Central memory CD8-positive, alpha-beta T cell (primary cell): Measurements from ENCODE around the gene WDR3.

Experiments used
- ATAC-seq: fragments of 150-1000 bp; cut with Tn5 transposase; replicated peaks from 2 replicates; pipeline ENCODE4 v1.10.0; 2022; ENCODE audit warnings: mild to moderate bottlenecking, moderate FRiP score, moderate number of reproducible peaks; ENCODE audit not compliant: poor library complexity, severe bottlenecking; ENCODE audit errors: extremely low read depth
- DNase-seq, 2 donors: peaks; one replicate each; pipeline ENCODE4 v3.0.0; 2021; ENCODE audit warnings: low spot score in 2 of 2
- H3K27ac Mint-ChIP-seq: one replicate; pipeline ENCODE4 v1.8.0; 2022; ENCODE audit warnings: low read depth, mild to moderate bottlenecking, moderate library complexity, mixed read lengths
- H3K27me3 Mint-ChIP-seq: one replicate; pipeline ENCODE4 v1.8.0; 2022; ENCODE audit warnings: mixed read lengths
- H3K36me3 Mint-ChIP-seq: one replicate; pipeline ENCODE4 v1.8.0; 2022; ENCODE audit warnings: mild to moderate bottlenecking, moderate library complexity, mixed read lengths; ENCODE audit not compliant: insufficient read depth
- H3K4me1 Mint-ChIP-seq: one replicate; pipeline ENCODE4 v1.8.0; 2022; ENCODE audit warnings: mixed read lengths
- H3K4me3 Mint-ChIP-seq: one replicate; pipeline ENCODE4 v1.8.0; 2022; ENCODE audit warnings: mild to moderate bottlenecking, moderate library complexity, mixed read lengths
- H3K9me3 Mint-ChIP-seq: one replicate; pipeline ENCODE4 v1.8.0; 2022; ENCODE audit warnings: mixed read lengths

Gene WDR3

GRCh38 chr1:117929343-117930172 is at the start of gene WDR3, which contains the start of gene GDAP2:
WDR3 (plus strand) TSS chr1:117929739; CDS start chr1:117933320, 3,581 bp downstream.
GDAP2 (minus strand) TSS chr1:117929621; CDS start chr1:117920357, 9,264 bp downstream.
- DNase-seq (peak; percentile 90 to 93), ATAC-seq (peak; percentile 92)
- Mint-ChIP-seq H3K4me3 (peak within 1 kb of the TSS; percentile 94), H3K27ac (peak within 1 kb of the TSS; percentile 99), H3K27me3 (no peaks in the 10 kb centered on the region), H3K36me3 (peaks cover 23% of the 10 kb centered on the region), H3K4me1 (peaks cover 56% of the 10 kb centered on the region), H3K9me3 (no peaks in the 10 kb centered on the region)

- ATAC-seq (no peak), DNase-seq (no peak)
- Mint-ChIP-seq H3K36me3 (peaks cover 22% of the 10 kb centered on the region), H3K9me3 (no peaks in the 10 kb centered on the region), H3K27ac (no peak overlapping the region), H3K27me3 (no peaks in the 10 kb centered on the region), H3K4me1 (no peaks in the 10 kb centered on the region), H3K4me3 (no peak overlapping the region)
These were observed 45.9 kb upstream of the WDR3 start for GRCh38 chr1:117883616-117884015.

- ATAC-seq (no peak), DNase-seq (no peak)
- H3K27me3 Mint-ChIP-seq, result no peaks in the 10 kb centered on the region
- no peaks in the 10 kb centered on the region for H3K9me3 Mint-ChIP-seq
- H3K27ac Mint-ChIP-seq, result no peak overlapping the region
- peaks cover 16% of the 10 kb centered on the region for H3K36me3 Mint-ChIP-seq
- no peak overlapping the region for H3K4me3 Mint-ChIP-seq
- H3K4me1 Mint-ChIP-seq, result no peaks in the 10 kb centered on the region
These were observed 43.3 kb upstream of the WDR3 start for GRCh38 chr1:117886101-117886795.

GRCh38 chr1:117890452-117890851 is 39.1 kb upstream of the WDR3 start:
- H3K27ac Mint-ChIP-seq, result no peak overlapping the region
- peaks cover 1% of the 10 kb centered on the region for H3K4me1 Mint-ChIP-seq
- peaks cover 16% of the 10 kb centered on the region for H3K36me3 Mint-ChIP-seq
- ATAC-seq, result no peak
- no peak overlapping the region for H3K4me3 Mint-ChIP-seq
- H3K9me3 Mint-ChIP-seq, result no peaks in the 10 kb centered on the region
- DNase-seq, result no peak
- H3K27me3 Mint-ChIP-seq, result no peaks in the 10 kb centered on the region

- DNase-seq, result no peak
- Mint-ChIP-seq H3K27me3 (no peaks in the 10 kb centered on the region), H3K36me3 (peaks cover 17% of the 10 kb centered on the region)
These were observed 37.0 kb upstream of the WDR3 start for GRCh38 chr1:117892512-117892911.

GRCh38 chr1:117894078-117894477 is 35.5 kb upstream of the WDR3 start:
- Mint-ChIP-seq H3K4me1 (peaks cover 6% of the 10 kb centered on the region), H3K27ac (no peak overlapping the region), H3K36me3 (peaks cover 15% of the 10 kb centered on the region), H3K9me3 (no peaks in the 10 kb centered on the region), H3K27me3 (no peaks in the 10 kb centered on the region), H3K4me3 (no peak overlapping the region)
- DNase-seq (no peak), ATAC-seq (no peak)

More at GRCh38 chr1:117892512-117892911, 37.0 kb upstream of the WDR3 start:
- no peak overlapping the region for H3K27ac Mint-ChIP-seq
- no peak overlapping the region for H3K4me3 Mint-ChIP-seq
- H3K9me3 Mint-ChIP-seq, result no peaks in the 10 kb centered on the region
- H3K4me1 Mint-ChIP-seq, result peaks cover 6% of the 10 kb centered on the region
- ATAC-seq, result no peak

GRCh38 chr1:117895482-117896114 is 33.9 kb upstream of the WDR3 start:
- Mint-ChIP-seq H3K27me3 (no peaks in the 10 kb centered on the region), H3K4me1 (peaks cover 6% of the 10 kb centered on the region), H3K9me3 (no peaks in the 10 kb centered on the region), H3K27ac (no peak overlapping the region), H3K4me3 (no peak overlapping the region), H3K36me3 (peaks cover 21% of the 10 kb centered on the region)
- peak; percentile 40 for ATAC-seq
- peak; percentile 20 to 32 for DNase-seq

- Mint-ChIP-seq H3K27ac (no peak overlapping the region), H3K27me3 (no peaks in the 10 kb centered on the region), H3K4me1 (peaks cover 6% of the 10 kb centered on the region), H3K36me3 (peaks cover 26% of the 10 kb centered on the region), H3K4me3 (no peak overlapping the region), H3K9me3 (no peaks in the 10 kb centered on the region)
- no peak for ATAC-seq
- no peak for DNase-seq
These were observed 32.0 kb upstream of the WDR3 start for GRCh38 chr1:117897551-117897950.

- ATAC-seq (no peak), DNase-seq (no peak)
- H3K9me3 Mint-ChIP-seq, result no peaks in the 10 kb centered on the region
- H3K4me1 Mint-ChIP-seq, result peaks cover 6% of the 10 kb centered on the region
- no peaks in the 10 kb centered on the region for H3K27me3 Mint-ChIP-seq
- peaks cover 35% of the 10 kb centered on the region for H3K36me3 Mint-ChIP-seq
- H3K4me3 Mint-ChIP-seq, result no peak overlapping the region
- peak overlapping the region; percentile 38 for H3K27ac Mint-ChIP-seq
These were observed 29.7 kb upstream of the WDR3 start for GRCh38 chr1:117899801-117900200.

- H3K4me1 Mint-ChIP-seq, result no peaks in the 10 kb centered on the region
- no peak overlapping the region for H3K27ac Mint-ChIP-seq
- H3K4me3 Mint-ChIP-seq, result no peak overlapping the region
- no peaks in the 10 kb centered on the region for H3K27me3 Mint-ChIP-seq
- DNase-seq (no peak), ATAC-seq (no peak)
- H3K36me3 Mint-ChIP-seq, result peaks cover 44% of the 10 kb centered on the region
- no peaks in the 10 kb centered on the region for H3K9me3 Mint-ChIP-seq
These were observed 26.6 kb upstream of the WDR3 start for GRCh38 chr1:117902944-117903343.

- no peak overlapping the region for H3K4me3 Mint-ChIP-seq
- H3K27ac Mint-ChIP-seq, result no peak overlapping the region
- no peaks in the 10 kb centered on the region for H3K4me1 Mint-ChIP-seq
- no peaks in the 10 kb centered on the region for H3K9me3 Mint-ChIP-seq
- ATAC-seq (no peak), DNase-seq (no peak)
- H3K27me3 Mint-ChIP-seq, result no peaks in the 10 kb centered on the region
- peaks cover 42% of the 10 kb centered on the region for H3K36me3 Mint-ChIP-seq
These were observed 25.1 kb upstream of the WDR3 start for GRCh38 chr1:117904485-117904884.

GRCh38 chr1:117905019-117905418 is 24.5 kb upstream of the WDR3 start:
- H3K4me1 Mint-ChIP-seq, result no peaks in the 10 kb centered on the region
- no peaks in the 10 kb centered on the region for H3K9me3 Mint-ChIP-seq
- H3K36me3 Mint-ChIP-seq, result peaks cover 44% of the 10 kb centered on the region
- peak overlapping the region; percentile 3 for H3K27ac Mint-ChIP-seq
- ATAC-seq (no peak), DNase-seq (no peak)
- no peaks in the 10 kb centered on the region for H3K27me3 Mint-ChIP-seq
- H3K4me3 Mint-ChIP-seq, result no peak overlapping the region
